Heart left ventricle (tissue), 13 donors: ENCODE data around the gene SLC16A10.

Experiments
- CTCF ChIP-seq, 12 donors: fragments of 200-600 bp; sonication (generic) in 4 of 12; IDR thresholded peaks; one replicate each; pipeline versions ENCODE4 v1.5.0 to v1.8.0; 2018 to 2022; ENCODE audit warnings: antibody characterized with exemption in 12 of 12, mild to moderate bottlenecking in 5 of 12
- POLR2A ChIP-seq, 2 donors: fragments of 450-650 bp; IDR thresholded peaks; one replicate each; pipeline ENCODE4 v1.6.1; 2017; ENCODE audit warnings: antibody characterized with exemption in 2 of 2, mild to moderate bottlenecking in 2 of 2, moderate library complexity in 2 of 2
- donor health status: ischemic (EF 13 %, LVEDD 7.1; RV severe dilation, severe dysfunction).
- donor health status: DM: no; HTN: yes; CAD: no.
- donor health status: DM: no; HTN: no; CAD: no.
- donor health status: ischemic (EF 25% LVEDD 6.9; RV normal size, moderate dysfunction).
- donor health status: ischemic (EF 25% LVEDD 5.7; RV mildly dilated, moderate dysfunction).
- donor health status: ischemic (EF 35%, LVEDD 5.7; RV mildly dilated, moderate dysfunction).
- donor health status: nonischemic (EF 11% LVEDD 7.7; RV severe dilation, severe dysfunction).
- donor health status: DM: yes; HTN: yes; CAD: no.
- donor health status: PGD.
- donor health status: ischemic (EF 29% LVEDD 5.4; RV normal size, mild dysfunction).
- donor health status: nonischemic (EF 23%, LVEDD 6.1; RV moderate dilation, normal function).

GRCh38 chr6:111110036-111110435, 22.7 kb downstream of the SLC16A10 start:
- TF ChIP-seq CTCF (IDR thresholded peaks at IDR 0.05) (no peak), POLR2A (IDR thresholded peaks at IDR 0.05) (no peak)
